Prostate gland (tissue), 2 donors: ENCODE measurements around the gene DLGAP4. TPM values are rescaled to one million over a fixed set of nuclear protein-coding genes. Genes with fewer than 3 reads are reported as not detected.

Experiments
- DNase-seq: peaks from one replicate; pipeline ENCODE4 v3.0.0-alpha.2; 2019; ENCODE audit warnings: low spot score
- H3K27ac ChIP-seq, 2 donors: fragments of 200-600 bp; sonication (generic); 2 replicates each; pipeline ENCODE4 v1.5.1; 2017 to 2019
- H3K27me3 ChIP-seq: fragments of 200-600 bp; sonication (generic); replicated peaks from 2 replicates; pipeline ENCODE4 v1.5.1; 2019; ENCODE audit not compliant: insufficient read depth
- H3K36me3 ChIP-seq, 2 donors: fragments of 200-600 bp; sonication (generic); 1 replicate in 1 of 2; 2 replicates in 1 of 2; pipeline versions ENCODE4 v1.5.1 to v1.8.1; 2017 to 2019
- H3K4me1 ChIP-seq: fragments of 200-600 bp; sonication (generic); replicated peaks from 2 replicates; pipeline ENCODE4 v1.5.1; 2019
- H3K4me3 ChIP-seq, 2 donors: fragments of 200-600 bp; sonication (generic); 2 replicates each; pipeline ENCODE4 v1.5.1; 2017 to 2019
- H3K9me3 ChIP-seq: fragments of 200-600 bp; sonication (generic); 2 replicates; pipeline ENCODE4 v1.5.1; 2017
- POLR2A ChIP-seq: fragments of 450-650 bp; IDR thresholded peaks from one replicate; pipeline ENCODE4 v1.6.1; 2016; ENCODE audit warnings: antibody characterized with exemption, mild to moderate bottlenecking
- POLR2AphosphoS5 ChIP-seq: sonication (generic); formaldehyde crosslinking; IDR thresholded peaks from one replicate; pipeline ENCODE4 v1.6.1; 2017; ENCODE audit warnings: antibody characterized with exemption
- WGBS: methylation state at CpG from one replicate; pipeline ENCODE4 v1.1.5; 2018; 5-methylcytosine and 5-hydroxymethylcytosine counted together
- intact Hi-C: fragments of 100-400 bp; cut with DNase I; formaldehyde crosslinking; loops from one replicate; pipeline ENCODE4 v1.14.2; 2022
- total RNA-seq, 2 donors: library from RNA; depleted of rRNA; stranded (reverse); fragments of >200 nt; gene quantifications; one replicate each; pipeline ENCODE4 v1.1.0, GENCODE V29; 2016
- TF ChIP-seq, protein P1 (sequence below), 4 experiments: fragments of 200-600 bp in 2 of 4; fragments of 450-650 bp in 2 of 4; sonication (generic) in 2 of 4; IDR thresholded peaks; 1 replicate in 3 of 4; 2 replicates in 1 of 4; pipeline ENCODE4 v1.5.1; 2016 to 2019; ENCODE audit warnings: antibody characterized with exemption in 4 of 4, mild to moderate bottlenecking in 2 of 4, moderate library complexity in 2 of 4

DLGAP4 gene
- total RNA-seq, 2 donors from 2014 or later = 38.0 to 104 TPM

DNA sequence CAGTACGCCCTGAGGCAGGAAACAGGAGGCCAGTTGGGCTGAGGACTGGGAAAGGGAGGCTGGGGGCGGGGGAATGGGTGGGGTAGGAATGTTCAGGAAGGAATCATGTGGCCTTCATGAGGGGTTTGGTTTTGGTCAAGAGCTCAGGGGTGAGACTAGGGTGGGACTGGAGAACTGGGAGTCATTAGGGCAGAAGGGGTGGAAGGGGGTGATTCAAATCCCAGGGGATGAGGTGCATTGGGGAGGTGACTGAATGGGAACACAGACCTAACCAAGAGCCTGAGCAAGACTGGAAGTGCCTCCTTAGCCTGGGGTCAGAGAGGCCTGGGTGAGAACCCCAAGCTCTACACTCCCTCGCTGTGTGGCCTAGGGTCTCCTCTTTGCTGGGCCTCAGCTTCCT is 86.8 kb downstream of the DLGAP4 start:
- WGBS = 79% methylated on average over 3 of the region's 3 CpGs
- H3K36me3 ChIP-seq = no peaks in the 10 kb centered on the region
- H3K4me1 ChIP-seq = no peaks in the 10 kb centered on the region
- DNase-seq = no peak
- H3K27me3 ChIP-seq = no peaks in the 10 kb centered on the region
- H3K27ac ChIP-seq = no peak overlapping the region
- TF ChIP-seq, protein P1, sequence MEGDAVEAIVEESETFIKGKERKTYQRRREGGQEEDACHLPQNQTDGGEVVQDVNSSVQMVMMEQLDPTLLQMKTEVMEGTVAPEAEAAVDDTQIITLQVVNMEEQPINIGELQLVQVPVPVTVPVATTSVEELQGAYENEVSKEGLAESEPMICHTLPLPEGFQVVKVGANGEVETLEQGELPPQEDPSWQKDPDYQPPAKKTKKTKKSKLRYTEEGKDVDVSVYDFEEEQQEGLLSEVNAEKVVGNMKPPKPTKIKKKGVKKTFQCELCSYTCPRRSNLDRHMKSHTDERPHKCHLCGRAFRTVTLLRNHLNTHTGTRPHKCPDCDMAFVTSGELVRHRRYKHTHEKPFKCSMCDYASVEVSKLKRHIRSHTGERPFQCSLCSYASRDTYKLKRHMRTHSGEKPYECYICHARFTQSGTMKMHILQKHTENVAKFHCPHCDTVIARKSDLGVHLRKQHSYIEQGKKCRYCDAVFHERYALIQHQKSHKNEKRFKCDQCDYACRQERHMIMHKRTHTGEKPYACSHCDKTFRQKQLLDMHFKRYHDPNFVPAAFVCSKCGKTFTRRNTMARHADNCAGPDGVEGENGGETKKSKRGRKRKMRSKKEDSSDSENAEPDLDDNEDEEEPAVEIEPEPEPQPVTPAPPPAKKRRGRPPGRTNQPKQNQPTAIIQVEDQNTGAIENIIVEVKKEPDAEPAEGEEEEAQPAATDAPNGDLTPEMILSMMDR (IDR thresholded peaks at IDR 0.05) = no peak
- TF ChIP-seq POLR2A = no peak
- no peak for TF ChIP-seq POLR2AphosphoS5
- intact Hi-C loops = no loop called here
- H3K4me3 ChIP-seq = no peak overlapping the region
- H3K9me3 ChIP-seq = no peaks in the 10 kb centered on the region

DNA sequence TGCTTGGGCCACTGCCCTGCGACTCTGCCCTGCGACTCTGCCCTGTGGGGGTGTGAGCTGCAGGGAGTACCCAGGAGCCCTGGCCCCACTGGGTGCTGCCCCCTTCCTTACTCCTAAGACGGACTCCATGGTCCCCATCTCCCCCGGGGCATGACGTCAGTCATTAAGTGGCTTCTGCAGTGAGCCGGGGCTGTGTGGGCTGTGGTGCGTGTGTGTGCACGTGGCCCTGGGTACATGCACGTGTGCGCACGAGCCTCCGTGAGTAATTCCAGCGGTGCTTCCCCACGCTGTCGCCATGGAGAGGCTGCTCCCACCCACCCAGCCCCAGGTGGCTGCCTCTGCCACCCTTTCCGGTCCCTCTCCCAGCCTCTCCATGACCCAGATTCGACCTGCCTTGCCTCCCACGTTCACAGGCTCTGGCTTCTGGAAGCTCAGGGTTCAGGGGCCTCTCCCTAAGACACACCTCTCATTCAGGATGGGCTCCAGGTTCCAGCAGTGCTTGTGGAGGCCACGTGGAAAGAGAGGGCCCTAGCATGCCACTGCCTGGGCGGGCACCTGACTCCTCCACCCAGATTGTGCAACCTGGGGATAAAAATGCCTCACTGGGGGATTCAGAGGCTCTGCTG is 88.3 kb downstream of the DLGAP4 start:
- H3K4me3 ChIP-seq = no peak overlapping the region
- no peaks in the 10 kb centered on the region for H3K9me3 ChIP-seq
- DNase-seq = no peak
- no peaks in the 10 kb centered on the region for H3K4me1 ChIP-seq
- no peaks in the 10 kb centered on the region for H3K36me3 ChIP-seq
- TF ChIP-seq, protein P1 (IDR thresholded peaks at IDR 0.05) = no peak
- no peak for TF ChIP-seq POLR2A
- TF ChIP-seq POLR2AphosphoS5 = no peak
- H3K27ac ChIP-seq = no peak overlapping the region
- no peaks in the 10 kb centered on the region for H3K27me3 ChIP-seq
- 42% methylated on average over 20 of the region's 20 CpGs for WGBS
- intact Hi-C loops = no loop called here

DNA sequence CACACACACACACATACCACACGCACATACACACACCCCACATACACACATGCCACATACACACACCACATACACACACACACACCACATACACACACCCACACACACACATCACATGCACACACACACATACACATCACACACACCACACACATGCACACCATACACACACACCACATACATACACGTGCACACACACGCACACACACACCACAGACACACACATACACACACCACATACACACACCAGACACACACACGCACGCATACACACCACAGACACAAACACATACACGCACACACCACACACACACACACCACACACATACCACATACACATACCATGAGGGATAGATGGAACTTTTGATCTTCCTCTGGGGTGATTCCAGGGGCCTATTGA is 90.2 kb downstream of the DLGAP4 start:
- Histone ChIP-seq H3K36me3 (no peaks in the 10 kb centered on the region), H3K9me3 (no peaks in the 10 kb centered on the region), H3K4me1 (no peaks in the 10 kb centered on the region), H3K27me3 (peaks cover 6% of the 10 kb centered on the region), H3K4me3 (no peak overlapping the region), H3K27ac (no peak overlapping the region)
- 68% methylated on average over 6 of the region's 6 CpGs for WGBS
- no peak for TF ChIP-seq POLR2AphosphoS5
- TF ChIP-seq, protein P1 (IDR thresholded peaks at IDR 0.05) = no peak
- no peak for TF ChIP-seq POLR2A
- no peak for DNase-seq
- intact Hi-C loops = no loop called here

DNA sequence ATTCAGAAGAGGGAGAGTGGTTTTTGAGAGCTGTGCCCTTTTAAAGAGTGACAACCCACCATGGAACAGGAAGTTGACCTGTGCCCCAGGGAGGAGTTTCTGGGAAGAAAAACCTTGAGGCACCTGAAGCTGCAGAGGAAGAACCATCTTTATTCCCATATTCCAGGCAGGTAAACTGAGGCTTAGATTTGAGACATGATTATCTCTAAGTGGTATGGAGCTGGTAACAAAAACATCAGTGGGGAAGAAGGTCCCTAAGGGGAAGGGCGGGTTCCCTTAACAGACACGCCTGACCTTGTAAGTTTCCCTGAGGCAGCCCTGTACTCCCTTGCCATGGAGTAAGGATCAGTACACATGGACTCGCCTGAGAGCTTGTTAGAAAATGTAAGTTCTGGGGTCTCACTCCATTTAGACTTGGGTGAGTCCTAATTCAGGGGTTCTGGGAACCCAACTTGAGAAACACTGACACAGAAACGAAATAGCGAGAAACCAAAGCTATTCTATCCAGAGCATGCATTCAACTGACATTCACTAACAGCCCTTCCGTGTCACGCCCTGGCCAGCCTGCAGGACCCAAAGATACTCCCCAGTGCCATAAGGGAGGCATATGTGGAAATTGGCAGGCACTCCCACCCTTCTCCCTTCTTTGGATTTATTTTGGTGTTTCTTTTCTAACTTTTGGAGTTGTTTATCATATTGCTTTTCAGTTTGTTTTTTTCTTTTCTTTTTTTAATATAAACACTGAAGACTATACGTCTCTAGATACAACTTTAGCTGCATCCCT is 90.9 kb downstream of the DLGAP4 start:
- no peaks in the 10 kb centered on the region for H3K4me1 ChIP-seq
- H3K36me3 ChIP-seq = no peaks in the 10 kb centered on the region
- peaks cover 6% of the 10 kb centered on the region for H3K27me3 ChIP-seq
- no peak overlapping the region for H3K27ac ChIP-seq
- no peaks in the 10 kb centered on the region for H3K9me3 ChIP-seq
- DNase-seq = no peak
- intact Hi-C loops = no loop called here
- no peak overlapping the region for H3K4me3 ChIP-seq
- WGBS = 75% methylated on average over 8 of the region's 8 CpGs
- TF ChIP-seq, protein P1 (IDR thresholded peaks at IDR 0.05) = no peak

DNA sequence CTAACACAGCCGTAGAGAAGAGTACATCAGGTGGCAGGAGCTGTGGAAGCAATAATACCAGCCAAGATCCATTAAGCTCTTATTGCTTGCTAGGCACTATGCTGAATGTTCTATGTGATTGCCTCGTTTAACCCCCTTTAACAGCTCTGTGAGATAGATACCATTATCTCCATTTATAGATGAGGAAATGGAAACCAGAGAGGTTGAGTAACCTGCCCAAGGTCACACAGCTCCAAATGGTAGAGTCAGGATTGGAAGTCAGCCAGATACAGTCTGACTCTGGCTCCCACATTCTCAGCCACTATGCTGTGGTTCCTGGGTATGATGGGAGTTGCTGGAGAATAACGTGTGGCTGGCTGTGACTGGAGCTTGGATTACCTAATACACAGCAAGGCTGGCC is 92.4 kb downstream of the DLGAP4 start:
- Histone ChIP-seq H3K9me3 (no peaks in the 10 kb centered on the region), H3K4me1 (no peaks in the 10 kb centered on the region), H3K4me3 (no peak overlapping the region), H3K27me3 (peaks cover 9% of the 10 kb centered on the region), H3K27ac (no peak overlapping the region), H3K36me3 (no peaks in the 10 kb centered on the region)
- TF ChIP-seq POLR2A (no peak), POLR2AphosphoS5 (no peak)
- TF ChIP-seq, protein P1 (IDR thresholded peaks at IDR 0.05) = no peak
- intact Hi-C loops = no loop called here
- WGBS = 76% methylated on average over 3 of the region's 3 CpGs
- DNase-seq = no peak
